HG03108 (cell line): Measurements from ENCODE around the gene PLCL2.

Source experiments
- ATAC-seq: cut with Tn5 transposase; IDR thresholded peaks from one replicate; pipeline ENCODE4 v1.9.1; 2021; ENCODE audit warnings: moderate library complexity; ENCODE audit not compliant: unreplicated experiment

The PLCL2 gene

DNA sequence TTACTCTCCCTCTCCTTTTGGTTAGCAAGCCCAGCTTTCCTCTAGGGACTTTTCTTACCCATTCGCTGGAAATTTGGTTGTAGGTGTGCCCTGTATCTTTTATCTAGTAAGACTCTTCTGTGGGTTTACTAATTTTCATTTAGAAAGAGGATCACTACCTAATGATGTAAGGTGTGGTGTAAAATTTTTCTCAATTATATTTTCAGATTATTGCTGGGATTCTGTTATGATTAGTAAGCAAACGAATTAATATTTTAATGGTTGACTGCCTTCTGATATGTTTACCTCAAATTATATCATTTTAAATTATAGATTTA lies 28.5 kb downstream of the PLCL2 start:
- ATAC-seq: peak; percentile 4

DNA sequence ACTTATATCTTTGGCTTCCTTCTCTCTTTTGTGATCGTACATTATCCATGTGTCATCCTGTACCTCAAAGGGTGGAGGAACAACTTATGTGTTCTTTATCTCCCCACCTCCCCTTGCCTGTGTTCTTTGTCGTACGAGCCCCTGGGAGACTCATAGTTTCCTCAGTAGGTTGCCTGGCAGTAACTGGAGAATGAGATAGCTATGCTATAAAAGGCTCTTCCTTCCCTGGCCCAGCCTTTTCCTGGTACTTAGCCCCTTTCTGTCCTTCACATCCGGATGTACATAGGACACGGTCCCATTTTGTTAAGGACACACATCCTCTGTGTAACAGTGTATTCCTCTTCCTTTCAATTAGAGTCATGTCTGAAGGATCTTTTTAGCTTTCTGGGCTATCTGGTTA lies 32.1 kb downstream of the PLCL2 start:
- no peak for ATAC-seq

DNA sequence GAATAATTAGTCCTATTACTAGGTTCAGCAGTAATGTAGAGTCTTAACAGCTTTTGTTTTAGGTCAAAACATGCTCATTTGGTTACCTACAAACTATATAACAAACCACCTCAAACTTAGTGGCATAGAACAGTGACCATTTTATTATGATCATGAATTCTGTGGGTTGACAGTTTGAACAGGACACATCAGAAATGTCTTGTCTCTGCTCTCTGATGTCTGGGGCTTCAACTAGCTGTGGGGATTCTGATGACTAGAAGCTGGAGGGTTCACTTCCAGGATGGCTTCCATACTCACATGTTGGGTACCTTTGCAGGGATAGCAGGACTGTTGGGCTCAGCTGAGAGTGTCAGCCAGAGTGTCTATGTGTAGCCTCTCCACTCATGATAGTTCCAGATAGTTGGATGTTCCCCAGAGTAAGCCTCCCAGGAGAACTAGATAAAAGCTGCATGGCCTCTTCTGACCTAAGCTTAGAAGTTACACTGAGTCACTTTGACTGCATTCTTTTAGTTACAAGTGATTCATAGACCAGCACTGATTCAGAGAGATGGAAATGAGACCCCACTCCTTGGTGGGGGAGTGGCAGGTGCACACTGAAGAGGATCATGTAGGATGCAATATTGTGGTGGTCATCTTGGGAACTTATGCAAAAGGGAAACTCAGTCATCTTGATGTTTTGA lies 32.6 kb downstream of the PLCL2 start:
- no peak for ATAC-seq

- no peak for ATAC-seq
These were observed 33.4 kb downstream of the PLCL2 start for GRCh38 chr3:16917980-16918682.

- no peak for ATAC-seq
These were observed 33.9 kb downstream of the PLCL2 start for GRCh38 chr3:16918683-16919025.

- ATAC-seq: no peak
These were observed 38.4 kb downstream of the PLCL2 start for GRCh38 chr3:16923112-16923511.

- ATAC-seq: no peak
These were observed 42.7 kb downstream of the PLCL2 start for GRCh38 chr3:16927485-16927884.

GRCh38 chr3:16928386-16929132 lies 43.8 kb downstream of the PLCL2 start:
- no peak for ATAC-seq

DNA sequence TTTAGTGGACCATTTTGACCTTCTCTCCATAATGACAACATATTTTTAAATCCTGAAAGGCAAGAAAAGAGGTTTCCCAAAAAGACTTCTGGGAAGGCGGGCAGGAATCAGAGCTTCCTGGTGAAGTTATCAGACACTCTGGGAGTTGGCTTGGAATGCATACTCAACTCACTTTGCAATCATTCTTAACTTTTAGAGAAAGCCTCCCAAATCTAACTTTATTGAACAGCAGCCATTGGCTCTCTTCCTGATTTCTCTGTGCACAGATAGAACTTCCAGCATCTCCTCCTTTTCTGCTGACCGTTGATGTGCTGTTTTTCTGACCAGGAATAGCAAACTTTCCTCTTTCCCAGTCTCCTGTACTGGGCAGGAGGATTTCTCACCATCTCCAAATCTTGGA lies 44.6 kb downstream of the PLCL2 start:
- ATAC-seq: no peak

- no peak for ATAC-seq
These were observed 48.1 kb downstream of the PLCL2 start for GRCh38 chr3:16932877-16933276.

- no peak for ATAC-seq
These were observed 51.0 kb downstream of the PLCL2 start for GRCh38 chr3:16935781-16936180.

DNA sequence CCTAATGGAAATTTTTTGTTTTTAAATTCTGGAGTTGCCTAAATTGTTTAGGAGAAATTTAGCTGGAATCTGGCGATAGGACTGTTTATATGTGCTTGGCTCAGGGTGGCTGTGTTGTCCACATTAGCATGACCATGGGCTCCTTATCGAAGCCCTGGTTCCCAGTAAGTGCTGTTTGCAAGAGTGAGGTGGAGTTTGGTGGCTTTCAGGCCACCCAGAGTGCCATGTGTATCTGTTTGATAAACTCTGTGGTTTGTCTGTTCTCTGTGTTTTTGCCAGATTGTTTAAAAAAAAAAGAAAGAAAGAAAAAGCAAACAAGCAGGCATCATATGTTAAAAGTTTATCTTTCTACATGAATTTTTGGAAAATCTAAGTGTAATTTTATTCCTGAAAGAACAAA lies 51.5 kb downstream of the PLCL2 start:
- ATAC-seq: no peak

DNA sequence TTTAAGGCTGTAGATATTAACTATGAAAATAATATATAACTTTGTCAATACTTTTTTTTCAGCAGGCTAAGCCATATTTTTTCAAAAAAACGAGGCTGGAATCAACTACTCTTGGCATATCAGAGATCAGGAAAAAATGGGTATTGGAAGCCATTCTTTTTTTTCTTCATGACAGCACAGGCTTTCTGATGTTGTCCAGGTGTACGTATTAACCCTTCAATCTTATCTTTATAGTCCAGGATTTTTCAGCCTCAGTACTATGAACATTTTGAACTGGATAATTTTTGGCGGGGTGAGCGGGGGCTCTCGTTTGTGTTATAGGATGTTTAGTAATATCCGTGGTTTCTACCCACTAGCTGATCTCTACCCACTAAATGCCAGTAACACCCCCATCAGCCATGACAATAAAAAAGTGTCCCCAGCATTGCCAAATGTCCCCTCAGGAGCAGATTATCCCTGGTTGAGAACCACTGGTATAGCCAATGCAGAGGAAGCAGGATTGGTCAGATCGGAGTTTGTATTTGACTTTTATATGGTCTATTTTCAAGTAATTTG lies 52.0 kb downstream of the PLCL2 start:
- ATAC-seq: no peak

DNA sequence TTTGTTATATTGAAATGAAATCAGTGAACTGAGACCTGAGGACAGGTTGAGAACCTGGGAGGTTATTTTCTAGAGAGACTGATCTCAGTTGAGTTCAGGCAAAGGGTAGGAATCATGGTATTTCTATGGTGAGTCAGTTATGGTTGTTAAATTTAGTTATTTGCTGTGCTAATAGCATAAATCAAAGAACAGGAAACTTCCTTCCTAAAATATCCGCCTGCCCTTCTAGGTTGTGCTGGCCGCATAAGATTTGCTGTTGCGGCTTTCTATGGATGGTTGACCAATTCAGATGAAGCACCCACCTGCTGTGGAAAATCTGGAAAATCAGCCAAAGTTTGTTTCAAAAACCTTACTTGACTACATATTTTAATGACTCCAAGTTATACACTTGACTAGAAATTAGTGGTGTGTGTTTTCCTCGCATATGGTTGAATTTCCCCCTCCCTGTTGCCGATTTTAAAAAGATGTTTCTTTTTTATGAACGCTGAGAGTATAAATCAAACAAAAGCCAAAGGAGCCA lies 52.6 kb downstream of the PLCL2 start:
- ATAC-seq: no peak

GRCh38 chr3:16940769-16941700 lies 56.3 kb downstream of the PLCL2 start:
- no peak for ATAC-seq

- ATAC-seq: no peak
These were observed 58.2 kb downstream of the PLCL2 start for GRCh38 chr3:16942955-16943354.

DNA sequence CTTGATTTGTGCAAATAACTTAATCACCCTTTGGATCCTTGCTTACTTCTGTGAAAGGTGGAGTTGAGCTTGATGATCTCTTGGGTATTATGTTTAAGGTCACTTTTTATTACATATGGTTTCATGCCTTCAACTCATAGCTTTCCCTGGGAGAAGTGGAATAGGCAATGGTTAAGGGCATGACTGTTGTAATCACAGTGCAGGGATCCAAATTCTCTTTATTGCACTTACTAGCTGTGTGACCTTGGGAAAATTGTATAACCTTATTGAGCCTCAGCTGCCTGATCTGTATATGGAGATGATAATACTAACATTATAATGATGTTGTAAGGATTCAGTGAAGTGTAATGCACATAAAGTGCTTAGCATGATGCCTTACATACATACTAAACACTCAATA lies 59.1 kb downstream of the PLCL2 start:
- ATAC-seq: no peak

DNA sequence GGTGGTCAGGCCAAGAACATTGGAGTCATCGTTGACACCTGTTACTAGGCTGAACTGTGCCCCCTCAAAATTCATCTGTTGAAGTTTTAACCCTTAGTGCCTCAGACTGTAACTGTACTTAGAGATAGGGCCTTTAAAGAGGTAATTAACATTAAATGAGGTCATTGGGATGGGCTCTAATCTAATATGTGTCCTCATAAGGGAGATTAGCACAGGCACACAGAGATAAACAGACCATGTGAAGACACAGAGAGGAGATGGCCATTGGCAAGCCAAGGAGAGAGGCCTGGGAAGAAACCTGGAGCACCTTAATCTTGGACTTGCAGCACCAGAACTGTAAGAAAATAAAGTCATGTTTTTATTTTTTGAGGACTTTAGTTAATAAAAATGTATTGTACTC lies 59.6 kb downstream of the PLCL2 start:
- no peak for ATAC-seq

DNA sequence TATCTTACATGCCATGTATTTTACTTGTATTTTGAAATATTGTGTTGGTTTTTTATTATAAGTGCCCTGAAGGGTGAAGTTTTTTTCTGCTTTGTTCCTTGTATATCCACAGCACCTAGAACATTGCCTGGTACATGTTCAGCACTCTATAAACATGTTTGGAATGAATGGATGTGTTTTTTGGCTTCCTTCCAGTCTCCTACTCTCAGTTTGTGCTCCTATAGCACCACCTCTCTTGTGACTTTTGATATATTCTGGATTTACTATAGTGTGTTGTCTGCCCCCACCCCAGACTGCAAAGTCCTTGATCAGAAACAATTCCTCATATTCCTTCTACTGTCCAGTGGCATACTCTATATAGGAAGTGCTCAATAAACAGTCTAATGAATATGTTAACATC lies 60.6 kb downstream of the PLCL2 start:
- ATAC-seq: no peak

GRCh38 chr3:16950282-16950681 lies 65.5 kb downstream of the PLCL2 start:
- ATAC-seq: no peak

- no peak for ATAC-seq
These were observed 66.1 kb downstream of the PLCL2 start for GRCh38 chr3:16950845-16951244.
